Measurements from ENCODE around the gene CCDC148. TPM values are rescaled to one million over a fixed set of nuclear protein-coding genes. Genes with fewer than 3 reads are reported as not detected.

CCDC148 gene
- total RNA-seq, 1 donor from 2014 or later = not detected

DNA sequence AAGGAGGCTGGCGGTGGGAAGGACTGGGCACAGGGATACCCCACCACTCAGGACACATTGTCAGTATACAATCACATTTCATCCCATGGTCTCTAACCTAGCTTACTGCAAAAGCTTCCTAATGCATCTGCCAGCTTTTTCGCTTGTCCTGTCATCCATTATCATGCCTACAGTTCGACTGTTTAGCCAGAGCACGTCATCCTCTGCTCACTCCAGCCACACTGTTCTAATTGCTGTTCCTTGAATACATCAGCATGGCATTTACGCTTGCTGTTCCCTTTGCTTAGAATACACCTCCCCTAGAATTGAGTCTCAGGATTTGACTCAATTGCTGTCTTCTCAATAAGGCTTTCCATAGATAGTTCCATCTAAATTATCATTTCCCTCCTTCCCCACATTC is 166.3 kb downstream of the CCDC148 start:
- DNase-seq (ENCODE audit: low spot score) = no peak
- H3K4me3 Mint-ChIP-seq (ENCODE audit: low read depth) = no peak overlapping the region
- no peaks in the 10 kb centered on the region for H3K9me3 Mint-ChIP-seq
- H3K36me3 Mint-ChIP-seq (ENCODE audit: low read depth) = no peaks in the 10 kb centered on the region
- no peaks in the 10 kb centered on the region for H3K27me3 Mint-ChIP-seq (ENCODE audit: low read depth)
- H3K4me1 Mint-ChIP-seq (ENCODE audit: low read depth) = no peaks in the 10 kb centered on the region
- no peak overlapping the region for H3K27ac Mint-ChIP-seq
- intact Hi-C loops (cut with micrococcal nuclease) = no loop called here

DNA sequence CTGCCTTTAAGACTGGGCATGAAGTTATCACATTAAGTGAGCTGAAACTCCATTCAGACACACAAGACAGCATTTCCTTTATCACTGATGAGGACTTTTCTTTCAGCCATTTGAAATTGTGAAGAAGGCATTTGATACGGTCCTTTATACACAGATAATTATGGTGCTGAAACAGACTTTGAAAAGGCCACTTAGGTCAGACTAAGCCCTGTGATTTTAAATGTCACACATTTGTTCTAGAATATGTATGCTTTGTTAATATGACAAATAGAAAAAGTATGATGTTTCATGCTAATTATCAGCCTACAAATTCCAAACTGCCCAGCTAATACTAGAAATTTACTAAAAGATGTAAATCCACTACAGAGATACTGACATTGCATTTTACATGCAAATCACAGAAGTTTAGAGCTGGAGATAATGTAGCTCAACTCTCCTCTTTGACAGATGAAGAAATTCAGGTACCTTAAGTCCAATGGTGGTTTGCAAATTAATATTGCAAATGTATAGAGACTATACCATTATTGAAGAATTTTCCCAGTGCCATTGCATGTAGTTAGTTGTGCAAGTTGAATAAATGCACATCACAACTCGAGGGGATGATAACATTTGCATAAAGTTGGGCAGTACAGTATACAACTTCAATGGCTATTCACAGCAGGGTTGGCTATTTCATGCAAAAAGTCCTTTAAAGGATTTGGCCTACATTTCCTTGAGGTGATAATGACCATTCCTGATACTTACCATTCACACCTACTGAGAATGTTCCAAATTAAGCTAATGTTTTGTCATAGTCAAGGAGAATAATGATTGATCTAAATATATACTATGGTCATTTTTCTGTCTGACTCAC is 179.7 kb downstream of the CCDC148 start:
- intact Hi-C loops (cut with micrococcal nuclease) = no loop called here
- Mint-ChIP-seq H3K36me3 (ENCODE audit: low read depth) (no peaks in the 10 kb centered on the region), H3K27me3 (ENCODE audit: low read depth) (no peaks in the 10 kb centered on the region), H3K4me3 (ENCODE audit: low read depth) (no peak overlapping the region), H3K9me3 (no peaks in the 10 kb centered on the region), H3K4me1 (ENCODE audit: low read depth) (no peaks in the 10 kb centered on the region), H3K27ac (no peak overlapping the region)
- DNase-seq (ENCODE audit: low spot score) = no peak

DNA sequence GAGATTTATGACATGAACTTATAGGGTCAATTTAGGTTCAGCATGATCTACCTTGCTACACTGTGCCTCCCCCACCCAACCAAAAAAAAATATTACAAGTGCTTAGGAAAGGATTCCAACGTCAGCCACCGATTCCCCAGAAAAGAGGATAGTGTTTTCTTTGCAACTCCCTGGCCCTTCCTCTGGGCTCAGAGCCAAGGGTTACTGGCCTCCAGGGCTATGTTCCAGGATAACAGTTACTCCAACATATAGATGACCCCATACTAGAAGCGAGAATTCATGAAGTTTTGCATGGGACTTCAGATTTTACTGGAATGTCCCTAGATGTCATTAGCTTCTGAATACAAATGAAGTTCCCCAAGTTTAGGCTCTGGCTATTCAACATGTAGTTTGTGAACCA is 182.8 kb downstream of the CCDC148 start:
- Mint-ChIP-seq H3K27me3 (ENCODE audit: low read depth) (no peaks in the 10 kb centered on the region), H3K27ac (no peak overlapping the region), H3K4me1 (ENCODE audit: low read depth) (no peaks in the 10 kb centered on the region), H3K4me3 (ENCODE audit: low read depth) (no peak overlapping the region), H3K9me3 (no peaks in the 10 kb centered on the region), H3K36me3 (ENCODE audit: low read depth) (no peaks in the 10 kb centered on the region)
- no peak for DNase-seq (ENCODE audit: low spot score)
- intact Hi-C loops (cut with micrococcal nuclease) = no loop called here

DNA sequence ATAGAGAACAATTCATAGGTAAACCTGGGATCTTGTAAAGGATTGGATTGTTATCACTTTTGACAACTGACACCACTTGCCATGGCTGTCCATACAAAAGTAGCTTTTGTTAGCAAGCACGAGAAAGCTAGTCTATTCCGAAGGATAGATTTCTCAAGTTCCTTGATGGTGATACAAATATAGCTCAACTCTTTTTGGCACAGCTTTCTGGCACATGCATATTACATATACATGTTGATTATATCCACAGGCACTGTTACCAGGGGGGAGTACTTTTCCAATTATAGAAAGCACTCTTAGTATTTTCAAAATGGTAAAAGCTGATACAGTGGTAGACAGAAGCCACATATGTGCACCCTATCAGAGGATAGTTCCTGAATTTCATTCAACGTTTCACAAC is 186.0 kb downstream of the CCDC148 start:
- Mint-ChIP-seq H3K4me1 (ENCODE audit: low read depth) (no peaks in the 10 kb centered on the region), H3K36me3 (ENCODE audit: low read depth) (no peaks in the 10 kb centered on the region), H3K4me3 (ENCODE audit: low read depth) (no peak overlapping the region), H3K27ac (no peak overlapping the region), H3K27me3 (ENCODE audit: low read depth) (no peaks in the 10 kb centered on the region), H3K9me3 (no peaks in the 10 kb centered on the region)
- no peak for DNase-seq (ENCODE audit: low spot score)
- intact Hi-C loops (cut with micrococcal nuclease) = no loop called here

DNA sequence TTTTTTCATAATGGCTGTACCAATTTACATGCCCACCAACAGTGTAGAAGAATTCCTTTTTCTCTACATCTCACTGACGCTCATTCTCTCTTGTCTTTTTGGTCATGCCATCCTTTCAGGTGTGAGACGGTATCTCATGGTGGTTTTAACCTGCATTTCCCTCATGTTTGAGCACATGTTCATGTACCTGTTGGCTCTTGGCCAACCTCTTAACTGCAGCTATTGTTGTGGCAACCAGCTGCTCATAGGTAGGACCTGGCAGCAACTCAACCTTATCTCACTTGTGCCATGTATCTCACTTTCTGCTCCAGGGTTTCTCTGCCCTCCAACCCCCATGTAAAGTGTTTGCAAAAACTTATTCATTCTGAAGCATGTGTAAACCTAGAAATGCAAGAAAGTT is 187.4 kb downstream of the CCDC148 start:
- no peak overlapping the region for H3K4me3 Mint-ChIP-seq (ENCODE audit: low read depth)
- no peaks in the 10 kb centered on the region for H3K4me1 Mint-ChIP-seq (ENCODE audit: low read depth)
- no peak overlapping the region for H3K27ac Mint-ChIP-seq
- no peaks in the 10 kb centered on the region for H3K9me3 Mint-ChIP-seq
- no peak for DNase-seq (ENCODE audit: low spot score)
- intact Hi-C loops (cut with micrococcal nuclease) = no loop called here
- no peaks in the 10 kb centered on the region for H3K36me3 Mint-ChIP-seq (ENCODE audit: low read depth)
- H3K27me3 Mint-ChIP-seq (ENCODE audit: low read depth) = no peaks in the 10 kb centered on the region

DNA sequence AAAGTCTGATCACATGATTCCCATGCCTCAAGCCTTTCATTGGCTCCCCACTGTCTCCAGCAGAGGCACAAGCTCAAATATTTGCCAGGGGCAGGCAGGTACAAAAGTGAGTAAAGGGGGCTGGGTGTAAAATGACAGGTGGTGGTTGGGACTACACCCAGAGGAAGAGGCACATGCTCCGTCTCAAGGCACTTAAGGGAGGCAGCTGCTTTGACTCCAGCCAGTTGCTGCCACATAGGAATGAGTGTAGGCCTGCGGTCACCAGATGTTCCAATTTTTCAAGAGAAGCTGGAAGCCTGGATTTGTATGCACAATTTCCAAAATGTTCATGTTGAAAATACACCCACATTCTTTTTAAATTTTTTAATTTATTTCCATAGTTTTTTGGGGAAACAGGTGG is 190.4 kb downstream of the CCDC148 start:
- H3K36me3 Mint-ChIP-seq (ENCODE audit: low read depth) = no peaks in the 10 kb centered on the region
- no peak for DNase-seq (ENCODE audit: low spot score)
- H3K4me3 Mint-ChIP-seq (ENCODE audit: low read depth) = no peak overlapping the region
- H3K9me3 Mint-ChIP-seq = no peaks in the 10 kb centered on the region
- intact Hi-C loops (cut with micrococcal nuclease) = no loop called here
- no peak overlapping the region for H3K27ac Mint-ChIP-seq
- H3K27me3 Mint-ChIP-seq (ENCODE audit: low read depth) = no peaks in the 10 kb centered on the region
- H3K4me1 Mint-ChIP-seq (ENCODE audit: low read depth) = no peaks in the 10 kb centered on the region

DNA sequence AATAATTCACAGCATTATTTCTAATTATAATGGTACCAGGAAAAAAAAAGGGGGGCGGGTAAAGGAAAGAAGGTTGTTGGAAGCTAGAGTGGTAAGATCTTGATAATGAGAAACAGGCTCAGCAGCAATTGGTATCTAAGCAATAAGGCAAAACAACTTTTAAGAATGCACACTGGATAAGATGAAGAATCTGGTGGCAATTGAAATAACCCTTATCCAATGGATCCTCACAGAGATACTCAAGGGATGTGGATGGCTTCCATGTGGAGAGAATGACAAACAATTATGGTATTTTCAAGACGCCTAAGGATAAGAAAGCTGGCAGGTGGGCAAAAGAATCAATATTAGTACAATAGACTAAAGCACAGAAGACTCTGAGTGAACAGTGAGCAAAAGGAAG is 201.3 kb downstream of the CCDC148 start:
- Mint-ChIP-seq H3K36me3 (ENCODE audit: low read depth) (no peaks in the 10 kb centered on the region), H3K27me3 (ENCODE audit: low read depth) (peaks cover 3% of the 10 kb centered on the region)

DNA sequence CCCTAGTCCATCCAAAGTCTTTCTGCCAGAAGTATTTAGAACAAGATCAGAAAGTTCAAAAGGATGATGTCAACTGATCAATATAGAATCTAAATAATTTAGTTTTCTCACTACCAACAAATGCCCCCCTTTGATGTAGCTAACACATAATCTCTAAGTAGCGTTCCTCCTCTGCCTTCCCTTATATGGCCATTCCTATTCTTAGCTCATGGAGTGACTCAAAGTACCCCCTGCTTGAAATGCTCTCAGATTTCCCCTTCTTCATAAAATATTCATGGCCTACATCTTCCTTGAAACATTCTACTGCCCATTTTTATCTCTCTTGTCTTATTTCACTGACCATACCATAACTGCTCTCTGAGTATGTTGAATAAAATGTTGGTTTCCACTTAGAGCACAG is 203.4 kb downstream of the CCDC148 start:
- no peaks in the 10 kb centered on the region for H3K9me3 Mint-ChIP-seq
- no peaks in the 10 kb centered on the region for H3K4me1 Mint-ChIP-seq (ENCODE audit: low read depth)

More for the DNA sequence above, 201.3 kb downstream of the CCDC148 start:
- Mint-ChIP-seq H3K27ac (no peak overlapping the region), H3K4me3 (ENCODE audit: low read depth) (no peak overlapping the region), H3K4me1 (ENCODE audit: low read depth) (no peaks in the 10 kb centered on the region), H3K9me3 (no peaks in the 10 kb centered on the region)
- intact Hi-C loops (cut with micrococcal nuclease) = no loop called here
- no peak for DNase-seq (ENCODE audit: low spot score)

DNA sequence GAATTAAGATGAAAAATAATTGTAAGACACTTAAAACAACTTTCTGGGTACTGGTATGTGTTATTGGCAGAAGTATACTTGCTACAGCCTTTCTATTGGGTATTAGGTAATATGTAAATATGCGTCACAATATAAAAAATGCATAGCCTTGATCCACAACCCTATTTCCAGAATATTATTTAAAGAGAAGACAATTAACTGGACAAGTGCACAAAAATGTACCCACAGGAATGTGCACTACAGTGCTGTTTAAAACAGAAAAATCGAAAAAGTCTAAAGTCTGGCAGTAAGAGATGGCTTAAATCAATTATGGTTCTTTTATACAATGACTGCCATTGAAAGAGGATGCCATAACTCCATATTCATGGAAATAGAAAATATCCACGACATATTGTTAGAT is 205.2 kb downstream of the CCDC148 start:
- peaks cover 3% of the 10 kb centered on the region for H3K27me3 Mint-ChIP-seq (ENCODE audit: low read depth)
- H3K4me3 Mint-ChIP-seq (ENCODE audit: low read depth) = no peak overlapping the region
- H3K36me3 Mint-ChIP-seq (ENCODE audit: low read depth) = no peaks in the 10 kb centered on the region
- intact Hi-C loops (cut with micrococcal nuclease) = no loop called here
- H3K27ac Mint-ChIP-seq = no peak overlapping the region
- no peaks in the 10 kb centered on the region for H3K9me3 Mint-ChIP-seq
- no peak for DNase-seq (ENCODE audit: low spot score)
- H3K4me1 Mint-ChIP-seq (ENCODE audit: low read depth) = no peaks in the 10 kb centered on the region

More for the DNA sequence above, 203.4 kb downstream of the CCDC148 start:
- no peak overlapping the region for H3K27ac Mint-ChIP-seq
- intact Hi-C loops (cut with micrococcal nuclease) = no loop called here
- H3K4me3 Mint-ChIP-seq (ENCODE audit: low read depth) = no peak overlapping the region
- H3K27me3 Mint-ChIP-seq (ENCODE audit: low read depth) = peaks cover 3% of the 10 kb centered on the region
- no peak for DNase-seq (ENCODE audit: low spot score)
- no peaks in the 10 kb centered on the region for H3K36me3 Mint-ChIP-seq (ENCODE audit: low read depth)

DNA sequence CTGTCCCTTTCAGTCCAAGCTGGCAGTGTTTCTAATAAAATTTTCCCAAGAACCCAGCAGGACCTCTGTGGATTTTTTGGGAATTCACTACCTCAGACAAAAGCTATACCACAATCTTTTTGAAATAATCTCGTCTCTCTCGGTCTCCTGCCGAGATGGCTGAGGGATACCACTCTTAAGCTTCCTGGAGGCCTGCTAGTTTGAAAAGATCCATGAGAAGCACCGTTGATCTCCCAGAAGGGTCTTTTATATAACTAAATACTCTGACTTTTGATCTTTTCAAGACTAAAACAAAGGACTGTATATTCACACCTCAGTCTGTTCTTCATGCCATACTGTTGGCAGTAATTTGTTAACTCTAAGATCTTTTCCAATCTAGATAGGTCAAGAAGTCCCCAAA is 213.2 kb downstream of the CCDC148 start:
- H3K36me3 Mint-ChIP-seq (ENCODE audit: low read depth) = no peaks in the 10 kb centered on the region
- no peaks in the 10 kb centered on the region for H3K9me3 Mint-ChIP-seq
- intact Hi-C loops (cut with micrococcal nuclease) = no loop called here
- H3K27me3 Mint-ChIP-seq (ENCODE audit: low read depth) = no peaks in the 10 kb centered on the region
- no peak overlapping the region for H3K27ac Mint-ChIP-seq
- no peak overlapping the region for H3K4me3 Mint-ChIP-seq (ENCODE audit: low read depth)
- H3K4me1 Mint-ChIP-seq (ENCODE audit: low read depth) = no peaks in the 10 kb centered on the region
- DNase-seq (ENCODE audit: low spot score) = no peak

DNA sequence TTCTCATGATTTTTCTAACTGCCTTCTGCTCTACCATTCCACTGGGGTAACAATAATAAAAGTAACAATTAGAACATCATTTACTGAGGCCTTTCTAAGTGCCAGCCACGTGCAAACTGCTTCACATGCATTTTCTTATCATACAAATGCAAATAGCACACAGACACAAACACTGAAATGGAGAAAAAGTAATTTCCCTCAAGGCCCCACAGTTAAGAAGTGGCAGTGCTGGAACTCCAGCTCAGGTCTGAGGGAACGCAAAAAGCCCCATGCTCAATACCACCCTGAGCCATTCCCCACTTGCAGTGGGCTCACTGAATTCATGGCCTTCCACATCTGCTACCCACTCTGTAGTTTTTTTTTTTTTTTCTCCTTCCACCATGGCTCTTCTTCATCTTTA is 214.3 kb downstream of the CCDC148 start:
- Mint-ChIP-seq H3K9me3 (no peaks in the 10 kb centered on the region), H3K4me1 (ENCODE audit: low read depth) (no peaks in the 10 kb centered on the region)
- intact Hi-C loops (cut with micrococcal nuclease) = no loop called here

DNA sequence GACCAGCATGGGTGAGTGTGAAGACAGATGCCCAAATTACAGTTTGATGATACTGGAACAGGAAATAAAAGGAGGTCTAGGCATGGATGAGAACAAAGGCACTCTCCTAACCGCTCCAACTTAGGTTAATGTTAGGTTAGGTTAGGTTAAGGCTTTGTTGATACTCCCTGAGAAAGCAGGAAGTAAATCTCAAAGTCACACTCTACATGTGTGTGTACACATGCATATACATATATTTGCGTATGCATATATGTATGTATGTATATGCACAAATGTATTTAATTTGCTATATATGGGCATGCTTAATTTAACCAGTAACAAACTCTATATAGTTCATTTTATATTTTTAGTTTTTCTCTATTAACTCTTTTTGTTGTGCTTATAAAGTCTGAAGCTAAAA is 215.6 kb downstream of the CCDC148 start:
- Mint-ChIP-seq H3K27me3 (ENCODE audit: low read depth) (no peaks in the 10 kb centered on the region), H3K27ac (no peak overlapping the region), H3K9me3 (no peaks in the 10 kb centered on the region), H3K4me3 (ENCODE audit: low read depth) (no peak overlapping the region), H3K4me1 (ENCODE audit: low read depth) (no peaks in the 10 kb centered on the region), H3K36me3 (ENCODE audit: low read depth) (no peaks in the 10 kb centered on the region)
- intact Hi-C loops (cut with micrococcal nuclease) = no loop called here
- no peak for DNase-seq (ENCODE audit: low spot score)

More for the DNA sequence above, 214.3 kb downstream of the CCDC148 start:
- no peaks in the 10 kb centered on the region for H3K36me3 Mint-ChIP-seq (ENCODE audit: low read depth)
- H3K4me3 Mint-ChIP-seq (ENCODE audit: low read depth) = no peak overlapping the region
- H3K27me3 Mint-ChIP-seq (ENCODE audit: low read depth) = no peaks in the 10 kb centered on the region
- H3K27ac Mint-ChIP-seq = no peak overlapping the region
- DNase-seq (ENCODE audit: low spot score) = no peak

DNA sequence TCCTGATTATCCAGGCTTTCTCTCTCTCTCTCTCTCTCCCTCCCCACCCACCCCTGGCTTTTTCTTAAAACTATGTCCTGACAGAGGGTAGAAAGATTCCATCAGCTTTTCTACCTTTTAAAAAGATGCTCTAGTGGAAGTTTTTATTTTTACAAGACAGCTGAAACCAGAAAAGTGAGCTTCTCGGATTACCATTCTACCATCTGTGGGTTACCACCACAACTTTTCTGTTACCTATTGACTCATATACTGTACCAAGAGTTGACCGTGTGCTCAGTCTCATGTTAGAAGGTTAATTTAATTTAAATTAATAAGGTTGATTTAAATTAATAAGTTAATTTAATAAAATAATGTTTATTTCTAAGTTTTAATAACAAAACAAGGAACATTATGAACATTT is 217.3 kb downstream of the CCDC148 start:
- no peaks in the 10 kb centered on the region for H3K9me3 Mint-ChIP-seq
- H3K36me3 Mint-ChIP-seq (ENCODE audit: low read depth) = no peaks in the 10 kb centered on the region
- H3K4me3 Mint-ChIP-seq (ENCODE audit: low read depth) = no peak overlapping the region
- no peak overlapping the region for H3K27ac Mint-ChIP-seq
- no peaks in the 10 kb centered on the region for H3K4me1 Mint-ChIP-seq (ENCODE audit: low read depth)
- no peaks in the 10 kb centered on the region for H3K27me3 Mint-ChIP-seq (ENCODE audit: low read depth)
- no peak for DNase-seq (ENCODE audit: low spot score)
- intact Hi-C loops (cut with micrococcal nuclease) = no loop called here

DNA sequence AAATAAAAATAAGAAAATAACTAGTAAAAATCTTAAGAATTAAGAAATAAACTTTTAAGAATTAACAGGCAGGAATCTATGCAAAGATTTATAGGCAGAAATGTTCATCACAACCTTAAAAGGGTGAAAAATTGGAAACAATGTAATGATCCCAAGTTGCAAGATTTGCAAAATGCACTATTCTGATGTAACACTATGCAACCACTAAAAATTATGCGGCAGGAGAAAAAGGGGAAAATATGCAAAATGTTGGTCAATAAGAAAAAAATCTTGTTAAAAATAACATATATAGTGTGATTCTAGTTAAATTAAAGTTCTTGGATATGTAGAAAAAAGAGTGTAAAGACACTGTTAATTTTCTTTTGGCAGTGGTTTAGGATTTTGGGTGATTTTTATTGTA is 222.1 kb downstream of the CCDC148 start:
- Mint-ChIP-seq H3K9me3 (no peaks in the 10 kb centered on the region), H3K27me3 (ENCODE audit: low read depth) (no peaks in the 10 kb centered on the region), H3K4me3 (ENCODE audit: low read depth) (no peak overlapping the region), H3K4me1 (ENCODE audit: low read depth) (no peaks in the 10 kb centered on the region), H3K27ac (no peak overlapping the region), H3K36me3 (ENCODE audit: low read depth) (no peaks in the 10 kb centered on the region)
- intact Hi-C loops (cut with micrococcal nuclease) = no loop called here
- DNase-seq (ENCODE audit: low spot score) = no peak

All from activated T-helper 2 cell treated with anti-CD3 and anti-CD28 coated beads, Interferon-gamma antibody, Interleukin-2, Interleukin-4, amounts not matched to agents 10 μg/mL and 5 μg/mL and 100 μg/mL, durations not matched to agents 14 hours and 24 hours and 36 hours (primary cell).